Measurements from ENCODE around the gene CD36.

CD36 gene

GRCh38 chr7:80637911-80638765 lies at the start of gene CD36:
CD36 (plus strand) TSS chr7:80638642; CDS start chr7:80646741, 8,099 bp downstream.
- no peak for DNase-seq (ENCODE audit: low spot score)

GRCh38 chr7:80589631-80590030 lies 48.8 kb upstream of the CD36 start:
- DNase-seq (ENCODE audit: low spot score): no peak

GRCh38 chr7:80591654-80592053 lies 46.8 kb upstream of the CD36 start:
- no peak for DNase-seq (ENCODE audit: low spot score)

- no peak for DNase-seq (ENCODE audit: low spot score)
Measured at GRCh38 chr7:80593869-80594586, 44.4 kb upstream of the CD36 start.

- DNase-seq (ENCODE audit: low spot score): no peak
Measured at GRCh38 chr7:80596933-80597517, 41.4 kb upstream of the CD36 start.

GRCh38 chr7:80597875-80598274 lies 40.6 kb upstream of the CD36 start:
- DNase-seq (ENCODE audit: low spot score): no peak

GRCh38 chr7:80600046-80600445 lies 38.4 kb upstream of the CD36 start:
- DNase-seq (ENCODE audit: low spot score): no peak

GRCh38 chr7:80601999-80602398 lies 36.4 kb upstream of the CD36 start:
- DNase-seq (ENCODE audit: low spot score): no peak

- DNase-seq (ENCODE audit: low spot score): no peak
Measured at GRCh38 chr7:80603940-80604339, 34.5 kb upstream of the CD36 start.

- no peak for DNase-seq (ENCODE audit: low spot score)
Measured at GRCh38 chr7:80604436-80604835, 34.0 kb upstream of the CD36 start.

GRCh38 chr7:80607136-80607535 lies 31.3 kb upstream of the CD36 start:
- no peak for DNase-seq (ENCODE audit: low spot score)

GRCh38 chr7:80608336-80608735 lies 30.1 kb upstream of the CD36 start:
- DNase-seq (ENCODE audit: low spot score): no peak

- no peak for DNase-seq (ENCODE audit: low spot score)
Measured at GRCh38 chr7:80609751-80610150, 28.7 kb upstream of the CD36 start.

GRCh38 chr7:80611353-80611752 lies 27.1 kb upstream of the CD36 start:
- DNase-seq (ENCODE audit: low spot score): no peak

GRCh38 chr7:80611779-80612178 lies 26.7 kb upstream of the CD36 start:
- peak; percentile 13 for DNase-seq (ENCODE audit: low spot score)

- DNase-seq (ENCODE audit: low spot score): no peak
Measured at GRCh38 chr7:80612880-80613279, 25.6 kb upstream of the CD36 start.

GRCh38 chr7:80613519-80613918 lies 24.9 kb upstream of the CD36 start:
- DNase-seq (ENCODE audit: low spot score): no peak

GRCh38 chr7:80614851-80615271 lies 23.6 kb upstream of the CD36 start:
- DNase-seq (ENCODE audit: low spot score): peak; percentile 24

GRCh38 chr7:80618096-80618495 lies 20.3 kb upstream of the CD36 start:
- DNase-seq (ENCODE audit: low spot score): no peak

GRCh38 chr7:80619741-80620140 lies 18.7 kb upstream of the CD36 start:
- no peak for DNase-seq (ENCODE audit: low spot score)

GRCh38 chr7:80622541-80622940 lies 15.9 kb upstream of the CD36 start:
- peak; percentile 18 for DNase-seq (ENCODE audit: low spot score)

GRCh38 chr7:80623503-80624252 lies 14.8 kb upstream of the CD36 start:
- no peak for DNase-seq (ENCODE audit: low spot score)

All from GM03348 (cell line).